Measurements from ENCODE around the gene FCHSD2.

- TF ChIP-seq POLR2AphosphoS5 (IDR thresholded peaks at IDR 0.05) (no peak), CTCF (IDR thresholded peaks at IDR 0.05) (no peak), POLR2A (IDR thresholded peaks at IDR 0.05) (no peak), EP300 (IDR thresholded peaks at IDR 0.05) (no peak)
Observed at GRCh38 chr11:72825661-72826060, 316.5 kb downstream of the FCHSD2 start.

Data from gastroesophageal sphincter (tissue), 3 donors.